GM12872 (cell line): ENCODE results near the gene ZNF764.

ENCODE experiments used
- TF ChIP-seq, protein P1 (sequence below): IDR thresholded peaks from 3 replicates; pipeline ENCODE4 v1.5.1; 2011; ENCODE audit warnings: low read depth, mild to moderate bottlenecking, low read length, moderate library complexity; ENCODE audit not compliant: insufficient read depth

ZNF764 gene

DNA sequence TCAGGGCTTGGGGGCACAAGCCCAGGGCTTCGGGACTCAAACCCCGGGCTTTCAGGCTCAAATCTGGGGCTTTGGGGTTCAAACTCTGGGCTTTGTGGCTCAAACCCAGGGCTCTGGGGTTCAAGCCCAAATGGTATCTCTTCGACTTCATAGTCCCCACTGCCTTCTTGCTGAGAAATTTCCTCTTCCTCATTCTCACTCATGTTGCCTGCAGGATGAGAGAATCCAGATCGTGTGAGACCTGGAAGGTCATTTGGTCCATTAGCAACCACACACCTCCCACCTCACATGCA lies 32.4 kb downstream of the ZNF764 start:
- TF ChIP-seq, protein P1, sequence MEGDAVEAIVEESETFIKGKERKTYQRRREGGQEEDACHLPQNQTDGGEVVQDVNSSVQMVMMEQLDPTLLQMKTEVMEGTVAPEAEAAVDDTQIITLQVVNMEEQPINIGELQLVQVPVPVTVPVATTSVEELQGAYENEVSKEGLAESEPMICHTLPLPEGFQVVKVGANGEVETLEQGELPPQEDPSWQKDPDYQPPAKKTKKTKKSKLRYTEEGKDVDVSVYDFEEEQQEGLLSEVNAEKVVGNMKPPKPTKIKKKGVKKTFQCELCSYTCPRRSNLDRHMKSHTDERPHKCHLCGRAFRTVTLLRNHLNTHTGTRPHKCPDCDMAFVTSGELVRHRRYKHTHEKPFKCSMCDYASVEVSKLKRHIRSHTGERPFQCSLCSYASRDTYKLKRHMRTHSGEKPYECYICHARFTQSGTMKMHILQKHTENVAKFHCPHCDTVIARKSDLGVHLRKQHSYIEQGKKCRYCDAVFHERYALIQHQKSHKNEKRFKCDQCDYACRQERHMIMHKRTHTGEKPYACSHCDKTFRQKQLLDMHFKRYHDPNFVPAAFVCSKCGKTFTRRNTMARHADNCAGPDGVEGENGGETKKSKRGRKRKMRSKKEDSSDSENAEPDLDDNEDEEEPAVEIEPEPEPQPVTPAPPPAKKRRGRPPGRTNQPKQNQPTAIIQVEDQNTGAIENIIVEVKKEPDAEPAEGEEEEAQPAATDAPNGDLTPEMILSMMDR: no peak

DNA sequence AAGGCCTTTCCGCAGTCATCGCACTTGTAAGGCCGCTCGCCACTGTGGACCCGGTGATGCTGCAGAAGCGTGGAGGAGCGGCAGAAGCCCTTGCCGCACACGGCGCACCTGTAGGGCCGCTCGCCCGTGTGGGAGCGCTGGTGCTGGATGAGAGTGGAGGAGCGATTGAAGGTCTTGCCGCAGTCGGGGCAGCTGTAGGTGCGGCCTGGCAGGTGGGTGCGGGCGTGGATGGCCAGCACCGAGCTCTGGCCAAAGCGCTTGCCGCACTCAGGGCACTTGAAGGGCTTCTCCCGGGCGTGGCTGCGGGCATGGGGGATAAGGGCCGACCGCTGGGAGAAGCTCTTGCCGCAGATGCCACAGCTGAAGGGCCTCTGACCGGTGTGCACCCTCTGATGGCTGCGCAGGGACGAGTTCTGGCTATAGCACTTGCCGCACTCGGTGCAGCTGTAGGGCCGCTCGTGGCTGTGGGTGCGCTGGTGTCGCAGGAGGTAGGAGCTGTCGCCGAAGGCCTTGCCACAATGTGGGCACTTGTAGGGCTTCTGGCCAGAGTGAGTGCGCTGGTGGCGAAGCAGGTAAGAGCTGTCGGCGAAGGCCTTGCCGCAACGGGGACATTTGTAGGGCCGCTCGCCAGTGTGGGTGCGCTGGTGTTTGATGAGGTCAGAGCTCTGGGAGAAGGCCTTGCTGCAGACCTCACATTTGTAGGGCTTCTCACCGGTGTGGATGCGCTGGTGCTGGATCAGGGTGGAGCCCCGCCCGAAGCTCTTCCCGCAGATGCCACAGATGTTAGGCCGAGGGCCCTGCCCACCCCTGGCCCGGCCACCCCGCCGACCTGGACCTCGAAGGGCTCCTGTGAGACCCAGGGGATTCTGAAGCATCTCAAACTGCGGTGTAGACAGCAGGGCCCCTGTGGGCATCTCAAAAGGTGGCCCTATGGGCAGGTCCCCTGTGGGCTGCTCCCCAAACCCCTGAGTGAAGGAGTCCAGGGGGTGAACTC lies 33.3 kb downstream of the ZNF764 start:
- TF ChIP-seq, protein P1: no peak

DNA sequence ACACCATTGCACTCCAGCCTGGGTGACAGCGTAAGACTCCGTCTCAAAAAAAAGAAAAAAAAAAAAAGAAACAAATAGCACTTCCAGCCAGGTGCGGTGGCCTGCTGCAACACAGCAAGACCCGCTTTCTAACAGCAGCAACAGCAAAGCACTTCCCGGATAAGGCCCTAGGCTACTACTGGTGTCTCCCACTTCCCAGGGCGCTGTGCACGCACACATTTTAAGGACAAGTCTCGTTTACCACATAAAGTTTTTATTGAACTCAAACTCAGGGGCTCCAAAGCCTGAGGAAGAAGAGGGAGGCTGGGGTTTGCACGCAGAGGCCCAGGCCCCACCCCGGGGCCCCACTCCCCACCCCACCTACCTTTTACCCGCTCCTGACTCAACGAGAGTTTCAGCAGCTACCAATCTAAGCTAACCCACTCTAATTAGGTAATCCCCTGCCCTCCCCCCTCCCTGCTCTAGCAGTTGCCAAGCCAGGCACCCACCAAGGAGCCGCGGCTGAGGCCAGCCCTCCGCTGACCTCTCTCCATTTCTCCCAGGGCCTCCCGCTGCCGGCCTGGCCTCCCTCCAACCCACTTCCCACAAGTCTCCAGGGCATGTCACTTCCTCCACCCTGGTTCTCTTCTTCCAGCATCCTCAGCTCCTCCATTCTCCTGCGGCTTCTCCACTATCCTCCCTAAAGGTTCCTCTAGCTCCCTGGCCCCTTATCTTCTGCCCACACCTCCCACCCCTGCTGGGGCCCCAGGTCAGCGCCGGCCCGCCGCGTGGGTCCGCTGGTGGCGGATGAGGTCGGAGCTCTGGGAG lies 34.2 kb downstream of the ZNF764 start:
- TF ChIP-seq, protein P1: no peak

DNA sequence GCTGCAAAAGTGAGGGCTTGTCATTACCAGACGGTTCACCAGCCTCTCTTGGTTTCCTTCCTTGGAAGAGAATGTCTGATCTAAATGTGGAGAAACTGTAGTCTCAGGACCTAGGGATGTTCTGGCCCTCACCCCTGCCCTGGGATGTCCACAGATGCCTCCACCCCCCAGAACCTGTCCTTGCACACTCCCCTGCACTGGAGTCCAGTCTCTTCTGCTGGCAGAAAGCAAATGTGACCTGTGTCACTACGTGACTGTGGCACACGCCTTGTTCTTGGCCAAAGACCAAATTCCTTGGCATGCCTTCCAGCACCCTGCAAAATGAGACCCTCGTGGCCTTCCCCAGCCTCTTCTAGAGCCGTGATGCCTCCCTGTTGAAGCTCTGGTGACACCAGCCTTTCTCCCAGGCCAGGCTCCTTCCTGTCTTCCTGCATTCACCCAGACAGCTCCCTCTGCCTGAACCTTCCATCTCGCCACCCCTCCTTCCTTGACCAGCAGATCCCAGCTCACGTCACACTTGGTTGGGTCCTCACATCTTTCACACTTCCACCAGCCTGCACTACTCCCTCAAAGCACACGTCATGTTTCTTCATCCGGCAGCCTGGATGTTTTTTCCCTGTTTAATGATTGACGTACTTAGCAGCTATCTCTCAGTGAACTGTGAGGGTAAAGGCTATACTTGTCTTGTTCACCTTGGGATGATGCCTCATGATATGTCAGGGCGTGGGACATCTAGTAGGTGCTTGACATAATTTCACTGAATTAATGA lies 36.1 kb downstream of the ZNF764 start:
- TF ChIP-seq, protein P1: no peak

DNA sequence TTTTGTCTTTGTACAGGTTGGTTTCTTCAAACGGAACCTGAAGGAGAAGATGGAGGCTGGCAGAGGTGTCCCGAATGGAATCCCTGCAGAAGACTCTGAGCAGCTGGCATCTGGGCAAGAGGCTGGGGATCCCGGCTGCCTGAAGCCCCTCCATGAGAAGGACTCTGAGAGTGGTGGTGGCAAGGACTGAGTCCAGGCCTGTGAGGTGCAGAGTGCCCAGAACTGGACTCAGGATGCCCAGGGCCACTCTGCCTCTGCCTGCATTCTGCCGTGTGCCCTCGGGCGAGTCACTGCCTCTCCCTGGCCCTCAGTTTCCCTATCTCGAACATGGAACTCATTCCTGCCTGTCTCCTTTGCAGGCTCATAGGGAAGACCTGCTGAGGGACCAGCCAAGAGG lies 36.7 kb downstream of the ZNF764 start:
- TF ChIP-seq, protein P1: no peak

DNA sequence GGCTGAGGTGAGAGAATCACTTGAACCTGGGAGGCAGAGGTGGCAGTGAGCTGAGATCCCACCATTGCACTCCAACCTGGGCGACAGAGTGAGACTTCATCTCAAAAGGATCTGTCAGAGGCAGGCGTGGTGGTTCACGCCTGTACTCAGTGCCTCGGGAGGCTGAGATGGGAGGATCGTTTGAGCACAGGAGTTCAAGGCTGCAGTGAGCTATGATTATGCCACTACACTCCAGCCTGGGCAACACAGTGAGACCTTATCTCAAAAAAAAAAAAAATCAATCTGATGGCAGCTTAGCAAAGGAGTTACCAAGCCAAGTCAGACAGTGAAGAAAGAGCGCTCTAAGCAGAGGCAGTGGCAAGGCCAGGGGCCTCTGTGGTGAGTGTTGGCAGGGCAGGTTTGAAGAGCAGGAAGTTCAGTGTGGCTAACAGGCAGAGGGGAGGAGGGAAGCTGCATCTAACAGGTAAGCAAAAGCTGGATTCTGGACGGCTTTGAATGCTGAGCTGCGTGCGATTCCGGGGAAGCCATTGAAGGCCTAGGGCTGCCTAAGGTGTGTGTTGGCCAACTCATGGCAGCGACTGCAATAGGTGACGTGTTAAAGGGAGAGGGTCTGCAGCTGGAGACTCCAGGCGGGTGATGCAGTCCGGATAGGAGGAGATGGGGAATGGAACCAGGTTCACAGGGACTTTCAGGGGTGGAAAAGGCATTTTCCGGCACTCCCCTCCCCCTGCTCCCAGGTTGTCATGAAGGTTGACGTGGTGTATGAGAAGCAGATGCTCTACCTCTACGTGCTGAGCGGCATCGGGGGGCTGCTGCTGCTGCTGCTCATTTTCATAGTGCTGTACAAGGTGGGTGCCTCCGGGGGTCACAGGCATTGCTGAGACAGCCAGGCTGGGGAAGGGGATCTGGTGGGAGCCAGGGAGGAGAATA lies 38.8 kb downstream of the ZNF764 start:
- TF ChIP-seq, protein P1: no peak
